Adipocyte (in vitro differentiated cells): ENCODE data around the gene SLC6A19.

Source experiments
- DNase-seq: peaks from one replicate; pipeline ENCODE4 v3.0.0-alpha.2; 2015; ENCODE audit warnings: low read depth
- H3K27me3 ChIP-seq: replicated peaks from 2 replicates; pipeline ENCODE4 v1.7.0; 2013; ENCODE audit warnings: mild to moderate bottlenecking, low read length, moderate library complexity; ENCODE audit not compliant: control insufficient read depth, insufficient read depth
- H3K36me3 ChIP-seq: 2 replicates; pipeline ENCODE4 v1.7.0; 2013; ENCODE audit warnings: low read length, mild to moderate bottlenecking, moderate library complexity; ENCODE audit not compliant: control insufficient read depth, insufficient read depth, severe bottlenecking
- H3K4me1 ChIP-seq: 2 replicates; pipeline ENCODE4 v1.7.0; 2013; ENCODE audit warnings: mild to moderate bottlenecking, low read length, moderate library complexity; ENCODE audit not compliant: control insufficient read depth, insufficient read depth
- H3K4me3 ChIP-seq: 2 replicates; pipeline ENCODE4 v1.7.0; 2013; ENCODE audit warnings: mild to moderate bottlenecking, low read length, moderate library complexity
- H3K9ac ChIP-seq: 2 replicates; pipeline ENCODE4 v1.7.0; 2013; ENCODE audit warnings: mild to moderate bottlenecking, low read length, moderate library complexity
- H3K9me3 ChIP-seq: 2 replicates; pipeline ENCODE4 v1.7.0; 2013; ENCODE audit warnings: mild to moderate bottlenecking, low read length, moderate library complexity; ENCODE audit not compliant: control insufficient read depth

Gene SLC6A19

DNA sequence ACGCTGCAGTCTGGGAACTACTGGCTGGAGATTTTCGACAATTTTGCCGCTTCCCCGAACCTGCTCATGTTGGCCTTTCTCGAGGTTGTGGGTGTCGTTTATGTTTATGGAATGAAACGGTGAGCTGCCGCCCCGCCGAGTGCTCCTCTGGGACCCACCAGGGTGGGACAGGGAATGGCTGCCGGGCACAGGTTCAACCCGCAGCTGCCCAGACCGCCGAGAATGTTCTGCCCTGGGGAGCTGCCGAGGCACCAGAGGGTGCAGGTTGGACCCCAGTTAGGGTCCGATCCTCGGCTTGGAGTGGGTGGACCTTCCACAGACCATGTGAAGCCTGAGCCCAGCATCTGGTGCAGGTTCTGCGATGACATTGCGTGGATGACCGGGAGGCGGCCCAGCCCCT, 42.9 kb downstream of the SLC6A19 start:
- no peak overlapping the region for H3K9ac ChIP-seq
- H3K36me3 ChIP-seq, result no peaks in the 10 kb centered on the region
- peaks cover 25% of the 10 kb centered on the region for H3K27me3 ChIP-seq
- no peak overlapping the region for H3K4me3 ChIP-seq
- no peak for DNase-seq
- no peaks in the 10 kb centered on the region for H3K4me1 ChIP-seq
- no peaks in the 10 kb centered on the region for H3K9me3 ChIP-seq

DNA sequence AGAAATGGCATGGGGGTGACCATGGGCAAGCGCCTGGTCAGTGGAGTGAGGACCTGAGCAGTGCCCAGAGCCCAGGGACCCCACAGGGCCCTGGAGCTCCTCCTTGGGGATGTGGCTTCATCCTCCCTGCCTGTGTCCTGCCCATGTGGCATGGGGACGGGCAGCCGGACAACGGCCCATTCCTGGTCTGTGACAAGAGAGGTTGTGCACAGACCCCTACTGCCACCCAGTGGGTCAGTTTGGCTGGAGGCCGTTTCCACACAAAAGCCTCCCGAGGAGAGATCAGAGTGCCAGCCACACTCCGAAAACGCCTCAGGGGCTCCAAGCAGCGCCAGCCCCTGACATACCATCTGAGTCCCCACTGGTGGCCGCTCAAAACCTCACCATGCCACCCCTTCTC, 43.6 kb downstream of the SLC6A19 start:
- Histone ChIP-seq H3K36me3 (no peaks in the 10 kb centered on the region), H3K4me3 (no peak overlapping the region), H3K4me1 (no peaks in the 10 kb centered on the region), H3K9me3 (no peaks in the 10 kb centered on the region), H3K27me3 (peaks cover 22% of the 10 kb centered on the region), H3K9ac (no peak overlapping the region)
- no peak for DNase-seq

DNA sequence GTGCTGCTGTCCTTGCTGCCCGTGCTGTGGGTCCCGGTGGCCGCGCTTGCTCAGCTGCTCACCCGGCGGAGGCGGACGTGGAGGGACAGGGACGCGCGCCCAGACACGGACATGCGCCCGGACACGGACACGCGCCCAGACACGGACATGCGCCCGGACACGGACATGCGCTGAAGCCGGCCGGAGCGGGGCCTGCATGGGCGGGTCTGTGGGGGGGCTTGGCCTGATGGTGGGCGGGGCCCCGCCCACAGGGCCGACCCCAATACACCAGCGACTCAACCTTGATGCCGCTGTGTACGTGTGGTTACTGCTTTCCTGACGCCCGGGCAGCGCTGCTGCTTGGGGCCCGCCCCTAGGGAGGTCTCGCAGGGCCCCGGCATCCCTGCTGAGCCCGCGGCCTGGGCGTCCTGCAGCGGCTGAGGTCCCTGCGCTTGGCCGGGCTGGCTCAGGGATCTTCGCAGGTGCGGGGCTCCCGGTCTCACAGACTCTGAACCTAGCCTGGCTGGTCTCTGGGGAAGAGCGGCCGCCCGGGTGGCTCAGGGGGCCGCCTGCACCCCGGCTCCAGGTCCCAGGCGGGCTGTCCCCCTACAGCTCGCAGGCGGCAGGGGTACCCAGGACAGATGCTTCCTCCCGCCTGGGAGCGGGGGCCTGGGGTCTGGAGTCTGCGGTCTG, 44.6 kb downstream of the SLC6A19 start:
- Histone ChIP-seq H3K9me3 (no peaks in the 10 kb centered on the region), H3K4me1 (no peaks in the 10 kb centered on the region)

DNA sequence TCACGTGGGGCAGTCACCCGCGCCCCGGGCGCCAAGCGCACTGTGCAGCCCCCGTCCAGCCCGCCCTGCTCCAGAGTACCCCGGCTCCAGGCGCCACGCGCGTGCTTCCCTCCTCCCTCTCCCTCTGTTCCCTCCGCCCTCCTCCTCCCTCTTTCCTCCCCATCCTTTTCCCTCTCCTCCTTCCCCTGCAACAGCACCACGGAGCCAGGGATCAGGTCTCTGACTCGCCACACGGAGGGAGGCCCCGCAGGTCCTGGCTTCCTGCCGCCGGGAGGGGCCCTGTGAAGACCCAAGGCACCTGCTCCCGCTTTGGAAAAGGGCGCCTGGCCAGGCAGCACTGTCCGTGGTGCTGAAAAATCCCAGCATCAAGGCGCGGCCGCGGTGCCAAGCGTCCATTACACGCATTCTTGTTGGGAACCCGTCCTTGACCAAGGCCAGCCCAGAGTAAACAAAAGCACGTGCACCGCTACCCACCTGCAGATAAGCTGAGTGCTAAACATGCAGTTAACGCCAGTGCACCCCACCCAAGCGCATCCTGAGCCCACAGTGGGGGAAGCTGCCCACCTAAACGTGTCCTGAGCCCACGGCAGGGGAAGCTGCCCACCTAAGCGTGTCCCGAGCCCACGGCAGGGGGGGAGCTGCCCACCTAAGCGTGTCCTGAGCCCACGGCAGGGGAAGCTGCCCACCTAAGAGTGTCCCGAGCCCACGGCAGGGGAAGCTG, 45.5 kb downstream of the SLC6A19 start:
- Histone ChIP-seq H3K4me3 (no peak overlapping the region), H3K9ac (no peak overlapping the region), H3K4me1 (no peaks in the 10 kb centered on the region), H3K36me3 (no peaks in the 10 kb centered on the region), H3K9me3 (no peaks in the 10 kb centered on the region), H3K27me3 (peaks cover 23% of the 10 kb centered on the region)
- DNase-seq, result peak; percentile 35

More for the DNA sequence above, 44.6 kb downstream of the SLC6A19 start:
- Histone ChIP-seq H3K9ac (no peak overlapping the region), H3K4me3 (no peak overlapping the region), H3K27me3 (peaks cover 21% of the 10 kb centered on the region), H3K36me3 (no peaks in the 10 kb centered on the region)
- DNase-seq, result no peak

- no peak for DNase-seq
- no peaks in the 10 kb centered on the region for H3K4me1 ChIP-seq
- no peak overlapping the region for H3K4me3 ChIP-seq
- H3K36me3 ChIP-seq, result no peaks in the 10 kb centered on the region
- H3K9me3 ChIP-seq, result no peaks in the 10 kb centered on the region
- H3K27me3 ChIP-seq, result peaks cover 26% of the 10 kb centered on the region
- H3K9ac ChIP-seq, result no peak overlapping the region
Measured at GRCh38 chr5:1247811-1248210, 46.4 kb downstream of the SLC6A19 start.

DNA sequence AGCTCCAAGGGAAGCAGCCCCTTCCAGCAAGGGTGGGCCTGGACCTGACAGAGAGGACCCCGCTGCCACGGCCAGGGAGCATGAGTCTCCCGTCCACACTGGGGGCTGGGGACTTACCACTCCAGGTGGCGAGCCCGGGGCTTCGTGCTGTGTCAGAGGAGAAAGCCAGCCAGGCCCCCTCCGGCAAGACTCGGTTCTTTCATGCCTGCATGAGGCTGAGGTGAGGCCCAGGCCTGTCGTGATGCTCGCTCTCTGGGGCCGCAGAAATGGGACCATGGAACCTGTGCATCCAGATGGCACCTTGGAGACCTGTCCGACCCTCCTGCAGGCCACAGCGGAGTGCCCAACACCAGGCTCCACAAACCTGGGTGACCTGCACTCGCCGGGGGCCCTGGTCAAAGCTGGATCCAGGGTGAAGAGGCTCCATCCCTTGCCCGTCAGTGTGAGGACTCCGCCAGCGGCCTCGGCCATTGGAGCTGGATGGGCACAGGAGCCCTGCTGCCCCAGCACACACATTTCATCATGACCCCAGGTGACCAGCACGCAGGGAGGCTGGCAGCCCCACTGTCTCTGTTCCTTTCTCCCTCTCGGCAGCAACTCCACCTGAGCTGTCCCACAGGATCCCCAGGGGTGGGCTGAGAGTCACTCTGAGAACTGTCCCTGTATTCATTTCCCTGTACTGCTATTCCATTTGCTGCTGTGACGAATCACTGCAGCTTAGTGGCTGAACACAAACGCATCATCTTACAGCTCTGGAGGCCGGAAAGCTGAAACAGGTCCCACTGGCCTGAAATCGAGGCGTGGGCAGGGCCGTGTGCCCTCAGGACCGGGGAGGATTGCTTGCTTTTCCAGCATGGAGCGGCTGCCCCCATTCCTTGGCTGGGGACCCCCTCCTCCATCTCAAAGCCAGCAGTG, 48.2 kb downstream of the SLC6A19 start:
- H3K9ac ChIP-seq, result no peak overlapping the region
- H3K27me3 ChIP-seq, result peaks cover 24% of the 10 kb centered on the region
- no peaks in the 10 kb centered on the region for H3K9me3 ChIP-seq
- H3K4me3 ChIP-seq, result no peak overlapping the region
- no peaks in the 10 kb centered on the region for H3K4me1 ChIP-seq
- no peaks in the 10 kb centered on the region for H3K36me3 ChIP-seq
- no peak for DNase-seq

GRCh38 chr5:1251678-1252580, 50.5 kb downstream of the SLC6A19 start:
- no peaks in the 10 kb centered on the region for H3K36me3 ChIP-seq
- DNase-seq, result no peak
- no peaks in the 10 kb centered on the region for H3K4me1 ChIP-seq
- no peaks in the 10 kb centered on the region for H3K9me3 ChIP-seq
- H3K9ac ChIP-seq, result no peak overlapping the region
- no peak overlapping the region for H3K4me3 ChIP-seq
- H3K27me3 ChIP-seq, result peaks cover 22% of the 10 kb centered on the region

GRCh38 chr5:1252681-1253080, 51.3 kb downstream of the SLC6A19 start:
- no peaks in the 10 kb centered on the region for H3K4me1 ChIP-seq
- peaks cover 22% of the 10 kb centered on the region for H3K27me3 ChIP-seq
- no peaks in the 10 kb centered on the region for H3K36me3 ChIP-seq
- no peak for DNase-seq
- no peak overlapping the region for H3K9ac ChIP-seq
- H3K9me3 ChIP-seq, result no peaks in the 10 kb centered on the region
- no peak overlapping the region for H3K4me3 ChIP-seq

DNA sequence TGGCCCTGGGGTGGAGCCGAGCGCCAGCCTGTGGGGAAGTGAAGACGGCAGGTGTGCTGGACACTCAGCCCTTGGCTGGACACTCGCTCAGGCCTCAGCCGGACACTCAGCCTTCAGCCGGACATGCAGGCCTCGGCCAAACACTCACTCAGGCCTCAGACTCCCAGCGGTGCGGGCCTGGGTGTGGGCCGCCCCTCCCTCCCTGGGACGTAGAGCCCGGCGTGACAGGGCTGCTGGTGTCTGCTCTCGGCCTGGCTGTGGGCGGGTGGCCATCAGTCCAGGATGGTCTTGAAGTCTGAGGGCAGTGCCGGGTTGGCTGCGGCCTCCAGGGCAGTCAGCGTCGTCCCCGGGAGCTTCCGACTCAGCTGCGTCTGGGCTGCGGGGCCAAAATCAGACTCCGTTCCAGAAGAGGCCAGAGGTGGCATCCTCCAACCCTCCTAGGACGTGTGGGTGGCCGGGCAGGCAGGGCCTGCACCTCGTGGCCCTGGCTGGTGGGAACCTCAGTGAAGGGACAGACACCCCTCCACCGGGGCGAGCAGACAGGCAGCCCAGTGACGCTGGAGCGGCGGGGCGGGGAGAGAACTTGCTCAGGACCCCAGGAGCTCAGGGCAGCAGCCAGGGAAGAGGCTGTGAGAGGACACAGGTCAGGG, 52.2 kb downstream of the SLC6A19 start:
- Histone ChIP-seq H3K4me1 (no peaks in the 10 kb centered on the region), H3K27me3 (peaks cover 14% of the 10 kb centered on the region), H3K9me3 (no peaks in the 10 kb centered on the region), H3K9ac (no peak overlapping the region), H3K4me3 (no peak overlapping the region), H3K36me3 (no peaks in the 10 kb centered on the region)
- no peak for DNase-seq

GRCh38 chr5:1254196-1254595, 52.8 kb downstream of the SLC6A19 start:
- Histone ChIP-seq H3K27me3 (peaks cover 14% of the 10 kb centered on the region), H3K9ac (no peak overlapping the region), H3K4me3 (no peak overlapping the region), H3K9me3 (no peaks in the 10 kb centered on the region), H3K36me3 (no peaks in the 10 kb centered on the region), H3K4me1 (no peaks in the 10 kb centered on the region)
- no peak for DNase-seq
